HFF-Myc (cell line): ENCODE measurements around the gene LDLR.
"Not testable (repeated sequence)": the region's sequence is repeated elsewhere in the genome, so short reads cannot be mapped to it uniquely, and the experiment has no call there.

Experiments
- DNase-seq: peaks from one replicate; pipeline ENCODE4 v3.0.0-alpha.2; 2011; ENCODE audit warnings: low read depth; ENCODE audit errors: extremely low read depth
- H3K4me3 ChIP-seq: replicated peaks from 2 replicates; pipeline ENCODE4 v1.5.1; 2011; ENCODE audit warnings: low read depth, mild to moderate bottlenecking, control low read depth, low read length
- TF ChIP-seq, protein P1 (sequence below): IDR thresholded peaks from 2 replicates; pipeline ENCODE4 v1.5.1; 2012; ENCODE audit warnings: mild to moderate bottlenecking, low read depth, low read length, control low read depth; ENCODE audit errors: missing control alignments

Gene LDLR

GRCh38 chr19:11127905-11128304 lies 38.6 kb downstream of the LDLR start:
- TF ChIP-seq, protein P1, sequence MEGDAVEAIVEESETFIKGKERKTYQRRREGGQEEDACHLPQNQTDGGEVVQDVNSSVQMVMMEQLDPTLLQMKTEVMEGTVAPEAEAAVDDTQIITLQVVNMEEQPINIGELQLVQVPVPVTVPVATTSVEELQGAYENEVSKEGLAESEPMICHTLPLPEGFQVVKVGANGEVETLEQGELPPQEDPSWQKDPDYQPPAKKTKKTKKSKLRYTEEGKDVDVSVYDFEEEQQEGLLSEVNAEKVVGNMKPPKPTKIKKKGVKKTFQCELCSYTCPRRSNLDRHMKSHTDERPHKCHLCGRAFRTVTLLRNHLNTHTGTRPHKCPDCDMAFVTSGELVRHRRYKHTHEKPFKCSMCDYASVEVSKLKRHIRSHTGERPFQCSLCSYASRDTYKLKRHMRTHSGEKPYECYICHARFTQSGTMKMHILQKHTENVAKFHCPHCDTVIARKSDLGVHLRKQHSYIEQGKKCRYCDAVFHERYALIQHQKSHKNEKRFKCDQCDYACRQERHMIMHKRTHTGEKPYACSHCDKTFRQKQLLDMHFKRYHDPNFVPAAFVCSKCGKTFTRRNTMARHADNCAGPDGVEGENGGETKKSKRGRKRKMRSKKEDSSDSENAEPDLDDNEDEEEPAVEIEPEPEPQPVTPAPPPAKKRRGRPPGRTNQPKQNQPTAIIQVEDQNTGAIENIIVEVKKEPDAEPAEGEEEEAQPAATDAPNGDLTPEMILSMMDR, result no peak
- no peak overlapping the region for H3K4me3 ChIP-seq
- no peak for DNase-seq

DNA sequence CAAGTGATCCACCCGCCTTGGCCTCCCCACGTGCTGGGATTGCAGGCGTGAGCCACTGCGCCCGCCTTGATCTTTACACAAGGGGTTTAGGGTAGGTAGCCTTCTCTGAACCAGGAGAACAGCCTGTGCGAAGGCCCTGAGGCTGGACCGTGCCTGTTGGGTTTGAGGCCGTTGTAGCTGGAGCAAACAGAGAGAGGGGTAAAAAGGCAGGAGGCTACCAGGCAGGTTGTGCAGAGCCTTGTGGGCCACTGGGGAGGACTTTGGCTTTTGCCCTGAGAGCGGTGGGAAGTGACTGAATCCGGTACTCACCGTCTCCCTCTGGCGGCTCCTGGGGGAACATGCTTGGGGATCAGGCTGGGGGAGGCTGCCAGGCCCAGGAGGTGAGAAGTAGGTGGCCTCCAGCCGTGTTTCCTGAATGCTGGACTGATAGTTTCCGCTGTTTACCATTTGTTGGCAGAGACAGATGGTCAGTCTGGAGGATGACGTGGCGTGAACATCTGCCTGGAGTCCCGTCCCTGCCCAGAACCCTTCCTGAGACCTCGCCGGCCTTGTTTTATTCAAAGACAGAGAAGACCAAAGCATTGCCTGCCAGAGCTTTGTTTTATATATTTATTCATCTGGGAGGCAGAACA lies 41.7 kb downstream of the LDLR start:
- H3K4me3 ChIP-seq, result no peak overlapping the region
- TF ChIP-seq, protein P1, result peak; percentile 86
- no peak for DNase-seq

DNA sequence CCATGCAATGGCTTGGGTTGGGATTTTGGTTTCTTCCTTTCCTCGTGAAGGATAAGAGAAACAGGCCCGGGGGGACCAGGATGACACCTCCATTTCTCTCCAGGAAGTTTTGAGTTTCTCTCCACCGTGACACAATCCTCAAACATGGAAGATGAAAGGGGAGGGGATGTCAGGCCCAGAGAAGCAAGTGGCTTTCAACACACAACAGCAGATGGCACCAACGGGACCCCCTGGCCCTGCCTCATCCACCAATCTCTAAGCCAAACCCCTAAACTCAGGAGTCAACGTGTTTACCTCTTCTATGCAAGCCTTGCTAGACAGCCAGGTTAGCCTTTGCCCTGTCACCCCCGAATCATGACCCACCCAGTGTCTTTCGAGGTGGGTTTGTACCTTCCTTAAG lies 42.2 kb downstream of the LDLR start:
- DNase-seq, result no peak
- TF ChIP-seq, protein P1, result no peak

GRCh38 chr19:11136400-11137101 lies 47.3 kb downstream of the LDLR start:
- no peak for DNase-seq
- TF ChIP-seq, protein P1, result no peak
- no peak overlapping the region for H3K4me3 ChIP-seq

More for the DNA sequence above, 42.2 kb downstream of the LDLR start:
- no peak overlapping the region for H3K4me3 ChIP-seq

DNA sequence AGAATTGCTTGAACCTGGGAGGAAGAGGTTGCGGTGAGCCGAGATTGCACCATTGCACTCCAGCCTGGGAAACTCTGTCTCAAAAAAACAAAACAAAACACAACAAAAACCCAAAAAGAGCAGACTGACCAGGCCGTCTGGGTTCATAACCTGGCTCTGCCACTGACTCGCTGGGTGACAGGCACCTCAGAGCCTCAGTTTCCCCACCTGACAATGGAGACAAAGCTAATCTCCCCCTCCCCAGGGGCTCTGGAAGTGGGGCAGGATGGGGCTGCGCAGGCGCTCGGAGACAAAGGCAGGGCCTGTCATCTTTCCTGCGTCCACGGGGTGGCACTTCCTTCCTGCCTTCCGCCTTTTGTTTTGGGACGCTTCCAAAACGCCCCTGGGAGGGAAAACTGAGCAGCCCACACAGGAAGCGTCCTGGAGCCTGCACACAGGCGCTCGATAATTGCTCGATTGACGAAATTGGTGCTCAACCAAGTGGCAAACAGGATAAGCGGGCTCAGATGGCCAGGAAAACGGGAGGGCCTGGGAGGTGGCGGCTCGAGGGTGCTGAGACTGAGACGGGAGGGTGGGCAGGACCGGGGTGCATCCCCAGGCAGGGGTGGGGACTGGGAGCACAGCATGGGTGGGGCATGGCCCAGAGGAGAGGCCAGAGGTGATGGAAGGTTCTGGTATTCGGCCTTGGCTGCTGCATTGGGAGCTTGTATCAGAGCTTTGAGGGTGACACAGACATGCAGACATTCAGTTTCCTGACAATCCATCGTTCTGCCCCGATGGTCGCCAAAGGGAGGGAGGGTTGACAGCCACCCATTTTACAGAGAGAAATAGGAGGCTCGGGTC lies 48.5 kb downstream of the LDLR start:
- H3K4me3 ChIP-seq, result 0 out of 2 replicates have a peak overlapping the region, but pooled peaks have one; percentile 0
- TF ChIP-seq, protein P1, result peak; percentile 80
- peak; percentile 77 for DNase-seq

DNA sequence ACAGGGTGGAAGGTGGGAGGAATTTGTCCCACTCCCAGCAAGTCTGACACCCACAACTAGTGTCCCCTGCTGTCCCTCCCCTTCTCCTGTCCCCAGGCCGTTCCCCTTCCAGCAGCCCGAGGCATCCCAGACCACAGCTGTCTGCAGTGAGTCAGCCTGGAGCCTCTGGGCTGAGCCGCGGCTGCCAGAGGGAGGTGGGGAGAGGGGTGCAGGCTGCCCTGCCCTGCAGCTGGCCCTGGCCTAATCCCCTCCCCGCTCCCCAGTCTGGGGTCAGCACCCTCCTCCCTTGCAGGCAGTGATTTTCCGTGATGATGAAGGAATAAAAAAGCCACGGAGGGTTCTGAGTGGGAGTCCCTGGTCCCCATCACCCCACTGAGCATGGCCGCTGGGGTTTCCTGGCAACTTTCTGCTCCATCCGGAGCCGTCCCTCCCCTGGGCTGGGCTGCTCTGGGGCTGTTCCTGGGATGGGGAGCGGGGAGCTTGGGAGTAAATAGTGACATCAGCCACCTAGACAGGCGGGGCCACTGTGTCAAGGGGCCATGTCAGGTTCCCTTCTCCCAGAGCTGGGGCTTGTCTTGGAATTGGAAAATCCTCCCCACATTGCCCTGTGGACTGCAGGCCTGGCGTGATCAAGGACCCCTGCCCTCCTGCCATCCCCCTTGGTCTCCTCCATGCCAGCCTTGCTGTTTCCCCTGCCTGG lies 49.5 kb downstream of the LDLR start:
- peak overlapping the region; percentile 17 for H3K4me3 ChIP-seq
- TF ChIP-seq, protein P1, result no peak
- DNase-seq, result no peak

- not testable (repeated sequence) for DNase-seq, H3K4me3 ChIP-seq
These were observed 50.8 kb downstream of the LDLR start for GRCh38 chr19:11140023-11140538.
